ENCODE measurements around the gene IL1RL2.
A peak's percentile ranks its signal among the peaks of the same experiment; 100 is the strongest.

IL1RL2 gene

DNA sequence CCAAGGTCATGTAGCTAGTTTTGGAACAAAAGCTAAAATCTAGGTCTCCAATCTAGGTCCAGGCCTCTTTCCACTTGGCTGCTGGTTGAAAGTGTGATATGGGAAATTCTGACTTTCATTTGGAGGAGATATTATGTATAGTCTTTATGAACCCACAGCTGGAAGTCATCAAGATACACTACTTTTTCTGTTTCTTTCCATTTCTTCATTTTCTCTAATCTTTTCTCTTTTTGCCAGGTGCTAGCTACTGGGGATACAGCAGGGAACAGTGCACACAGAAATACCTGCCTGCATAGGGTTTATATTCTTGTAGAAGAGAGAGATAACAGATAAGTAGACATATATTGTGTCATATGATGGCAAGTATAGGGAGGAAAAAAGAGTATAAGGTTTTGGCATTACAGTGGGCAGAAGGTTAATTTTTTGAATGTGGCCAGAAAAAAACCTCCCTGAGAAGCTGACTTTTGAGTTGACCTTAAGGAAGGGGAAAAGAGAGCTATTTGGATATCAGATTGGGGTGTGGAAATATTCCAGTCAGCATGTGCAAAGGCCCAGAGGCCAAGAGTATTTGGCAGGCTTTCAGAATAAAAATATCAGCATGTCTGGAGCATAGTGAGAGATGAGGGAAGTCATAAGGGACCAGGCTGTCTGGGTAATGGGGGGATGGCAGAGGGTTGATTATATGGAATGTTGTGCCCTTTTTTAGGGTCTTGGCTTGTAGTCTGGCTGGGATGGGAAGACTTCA, 28.6 kb upstream of the IL1RL2 start:
- DNase-seq (ENCODE audit: low spot score): no peak

DNA sequence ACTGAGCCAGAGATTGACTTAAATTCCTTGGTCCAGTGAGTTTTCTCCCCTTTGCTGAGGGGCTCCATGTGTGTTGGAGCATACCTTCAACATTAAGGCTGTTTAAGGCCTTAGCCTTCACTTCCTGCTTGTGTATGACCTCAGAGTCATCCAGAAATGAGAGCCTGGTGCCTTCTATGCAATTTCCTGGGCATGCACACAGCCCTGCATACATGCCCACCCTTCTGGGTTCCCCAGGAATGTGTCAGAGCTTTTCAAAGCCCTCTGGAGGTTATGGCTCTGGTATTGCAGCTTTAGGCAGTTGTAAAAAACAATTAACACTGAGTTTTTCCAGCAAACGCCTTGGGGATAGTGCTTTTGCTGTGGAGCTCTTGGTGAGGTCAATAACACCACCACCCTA, 27.5 kb upstream of the IL1RL2 start:
- no peak for DNase-seq (ENCODE audit: low spot score)

DNA sequence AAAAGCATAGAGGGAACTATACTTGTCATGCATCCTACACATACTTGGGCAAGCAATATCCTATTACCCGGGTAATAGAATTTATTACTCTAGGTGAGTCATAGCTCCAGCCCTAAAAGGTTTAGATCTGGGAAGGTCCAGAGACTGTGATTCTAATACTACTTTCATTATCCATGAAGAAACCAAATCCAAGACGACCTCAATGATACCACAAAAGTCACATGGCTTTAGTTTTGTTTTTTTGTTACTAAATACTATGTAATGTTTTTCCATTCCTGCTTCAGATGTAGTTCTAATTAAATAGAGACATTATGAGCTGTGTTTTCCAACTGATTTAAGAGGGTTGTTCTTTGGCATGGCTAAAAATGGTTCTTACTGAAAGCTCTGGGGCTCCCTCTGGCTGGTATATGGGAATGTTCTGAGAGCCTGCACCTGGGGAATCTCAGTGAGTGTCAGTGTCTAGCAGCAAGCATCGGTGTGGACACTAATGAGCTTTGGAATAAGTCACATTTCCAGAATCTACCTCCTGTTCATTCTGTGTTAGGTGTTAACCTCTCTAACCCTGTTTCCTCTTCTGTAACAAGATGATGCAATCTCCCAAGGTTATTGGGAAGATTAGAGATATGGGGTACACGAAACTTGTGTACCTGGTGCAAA, 20.5 kb upstream of the IL1RL2 start:
- DNase-seq (ENCODE audit: low spot score): peak; percentile 43

- DNase-seq (ENCODE audit: low spot score): no peak
Observed at GRCh38 chr2:102168026-102168771, 18.6 kb upstream of the IL1RL2 start.

DNA sequence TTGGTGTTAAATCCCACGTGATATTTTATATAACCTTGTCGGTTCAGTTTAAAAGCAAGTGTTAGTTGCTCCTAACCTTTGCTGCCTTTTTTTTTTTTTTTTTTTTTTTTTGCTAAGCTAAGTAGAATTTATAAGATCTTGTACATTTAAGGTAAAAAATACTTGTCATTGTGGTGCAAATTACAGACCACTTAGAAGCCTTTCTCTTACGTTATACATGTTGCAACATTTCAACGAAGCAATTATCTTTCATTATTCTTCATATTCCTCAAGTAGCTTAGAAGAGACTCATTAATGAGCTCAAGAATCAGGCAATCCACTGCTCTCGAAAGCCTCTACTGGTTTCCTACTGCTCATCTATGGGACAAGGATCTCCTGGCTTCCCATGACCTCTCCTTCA, 14.9 kb upstream of the IL1RL2 start:
- no peak for DNase-seq (ENCODE audit: low spot score)

DNA sequence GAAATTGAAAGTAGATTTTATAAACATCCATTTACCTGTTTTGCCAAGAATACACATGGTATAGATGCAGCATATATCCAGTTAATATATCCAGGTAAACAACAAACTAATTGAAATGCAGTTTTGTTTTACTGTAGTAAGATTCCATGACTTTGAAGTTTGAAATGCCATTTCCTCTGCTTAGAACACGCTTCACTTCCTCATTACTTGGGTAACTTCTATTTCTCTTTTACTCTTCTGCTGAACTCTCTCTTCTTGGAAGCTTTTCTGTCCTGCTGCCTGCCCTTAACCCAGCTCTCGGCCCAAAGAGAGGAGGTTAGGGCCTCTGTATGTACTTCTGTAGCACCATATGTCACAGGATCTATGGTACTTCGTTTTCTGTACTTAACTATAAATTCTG, 14.1 kb upstream of the IL1RL2 start:
- no peak for DNase-seq (ENCODE audit: low spot score)

GRCh38 chr2:102176172-102176571, 10.7 kb upstream of the IL1RL2 start:
- DNase-seq (ENCODE audit: low spot score): no peak

GRCh38 chr2:102177814-102178478, 8.9 kb upstream of the IL1RL2 start:
- DNase-seq (ENCODE audit: low spot score): no peak

GRCh38 chr2:102179061-102179460, 7.8 kb upstream of the IL1RL2 start:
- no peak for DNase-seq (ENCODE audit: low spot score)

- no peak for DNase-seq (ENCODE audit: low spot score)
Observed at GRCh38 chr2:102179788-102180686, 6.8 kb upstream of the IL1RL2 start.

DNA sequence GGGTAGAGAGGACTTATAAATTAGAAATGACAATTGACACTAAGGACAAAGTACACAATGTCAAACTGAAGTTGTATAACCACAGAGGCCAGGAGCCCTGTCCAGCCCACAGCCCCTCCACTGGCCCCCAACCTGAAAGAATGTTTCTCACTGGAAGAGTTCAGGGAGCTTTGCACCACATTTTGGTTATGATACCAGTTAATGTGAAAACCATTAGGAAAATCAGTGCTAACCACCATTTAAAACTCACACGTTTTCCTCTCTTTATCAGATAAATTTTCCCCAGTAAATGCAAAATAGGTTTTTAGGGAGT, 6.2 kb upstream of the IL1RL2 start:
- DNase-seq (ENCODE audit: low spot score): no peak

GRCh38 chr2:102181376-102181775, 5.4 kb upstream of the IL1RL2 start:
- DNase-seq (ENCODE audit: low spot score): no peak

DNA sequence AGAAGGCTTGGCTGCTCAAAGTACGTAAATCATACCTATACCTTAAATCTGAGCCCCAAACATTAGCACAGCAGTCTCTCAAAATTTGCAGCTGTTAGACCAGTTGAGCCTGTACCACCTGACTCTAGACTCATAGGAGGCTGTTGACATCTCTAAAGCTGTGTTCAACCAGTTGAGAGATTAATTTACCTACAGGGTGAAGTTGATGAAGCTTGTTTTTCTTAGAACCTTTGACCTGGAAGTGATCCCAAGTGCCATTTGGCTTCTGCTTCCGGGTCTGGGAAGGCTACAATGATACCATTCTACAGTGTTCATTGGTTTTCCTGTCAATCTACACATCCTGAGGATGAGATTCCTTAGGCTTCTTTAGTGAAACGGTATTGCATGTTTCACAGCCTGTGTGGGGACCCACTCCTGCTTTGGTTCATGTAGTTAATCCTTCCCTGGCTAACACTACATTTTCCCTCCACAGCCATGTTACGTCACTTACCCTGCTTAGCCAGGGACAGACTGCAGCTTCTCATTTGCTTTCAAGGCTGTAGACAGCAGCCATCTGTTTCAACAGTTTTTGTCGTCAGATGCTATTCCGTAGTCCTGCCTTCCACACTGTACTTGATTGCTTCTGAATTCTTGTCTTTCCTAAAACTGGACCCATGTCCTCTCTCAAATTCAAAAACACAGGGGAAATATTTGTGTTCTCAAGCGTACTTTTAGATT, 4.7 kb upstream of the IL1RL2 start:
- DNase-seq (ENCODE audit: low spot score): no peak

GRCh38 chr2:102184018-102184417, 2.8 kb upstream of the IL1RL2 start:
- no peak for DNase-seq (ENCODE audit: low spot score)

DNA sequence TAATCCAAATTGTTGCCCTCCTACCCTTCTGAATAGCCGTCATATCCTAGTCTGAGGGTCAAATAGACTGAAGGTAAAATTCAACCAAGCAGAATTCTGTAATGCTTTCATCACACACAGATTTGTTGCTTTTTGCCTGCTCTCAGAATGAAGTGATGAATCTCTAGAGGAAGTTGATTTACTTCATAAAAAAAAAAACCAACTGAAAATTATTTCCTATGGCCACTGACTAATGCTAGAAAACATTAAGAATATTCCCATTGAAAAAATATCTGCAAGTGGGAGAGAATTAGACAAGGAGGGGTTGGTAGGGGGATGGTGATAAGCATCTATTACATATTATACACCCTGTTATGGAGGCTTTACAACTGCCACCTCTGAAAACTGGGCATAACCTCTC, 2.3 kb upstream of the IL1RL2 start:
- DNase-seq (ENCODE audit: low spot score): no peak

DNA sequence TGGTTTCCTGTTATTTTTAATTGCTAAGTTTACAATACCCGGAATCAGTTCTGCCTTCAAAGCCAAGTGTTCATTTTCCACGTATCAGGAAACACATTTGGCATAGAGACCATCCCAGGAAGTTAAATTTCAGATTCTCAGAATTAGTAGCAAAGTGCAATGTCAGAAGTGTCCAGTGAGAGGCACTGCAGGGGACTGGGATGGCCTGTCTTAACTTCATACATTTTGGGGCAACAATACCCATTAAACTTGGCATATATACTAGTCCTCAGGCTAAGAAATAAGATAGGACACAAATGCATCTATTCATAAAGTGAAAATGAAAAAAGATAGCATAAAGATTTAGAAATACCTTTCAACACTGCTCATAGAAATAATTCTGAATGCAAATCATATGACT, 1.5 kb upstream of the IL1RL2 start:
- peak; percentile 11 for DNase-seq (ENCODE audit: low spot score)

DNA sequence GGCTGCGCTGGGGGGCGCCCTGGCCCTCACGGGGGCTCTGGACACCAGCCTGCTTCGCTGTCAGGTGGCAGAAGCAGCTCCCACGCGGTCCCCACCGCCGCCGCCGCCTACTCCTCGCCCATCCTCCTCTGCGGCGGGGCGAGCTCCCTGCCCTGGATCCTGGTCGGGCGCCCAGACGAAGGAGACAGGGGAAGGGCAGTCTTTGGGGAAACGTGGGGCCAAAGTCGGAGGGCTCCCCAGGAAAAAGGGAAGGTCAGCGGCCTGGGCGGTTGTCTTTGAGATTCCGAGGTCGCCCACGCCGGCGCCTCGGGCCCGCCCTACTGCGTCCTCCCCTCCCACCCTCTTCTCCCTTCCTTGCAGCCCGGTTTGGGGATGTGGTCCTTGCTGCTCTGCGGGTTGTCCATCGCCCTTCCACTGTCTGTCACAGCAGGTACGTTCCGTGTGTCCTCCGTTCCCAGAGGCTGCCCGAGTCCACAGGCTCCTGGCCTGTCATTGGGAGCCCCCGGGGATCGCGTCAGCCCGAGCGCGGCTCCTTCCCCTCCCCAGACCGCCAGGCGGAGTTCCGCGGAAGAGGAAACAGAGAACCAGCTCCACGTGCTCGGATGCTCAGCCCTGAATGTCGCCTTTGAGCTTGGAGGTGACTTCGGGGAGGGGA, 800 bp downstream of the IL1RL2 start:
- peak; percentile 17 for DNase-seq (ENCODE audit: low spot score)

- DNase-seq (ENCODE audit: low spot score): no peak
Observed at GRCh38 chr2:102190430-102191107, 3.7 kb downstream of the IL1RL2 start.

- DNase-seq (ENCODE audit: low spot score): no peak
Observed at GRCh38 chr2:102191501-102191900, 4.7 kb downstream of the IL1RL2 start.

DNA sequence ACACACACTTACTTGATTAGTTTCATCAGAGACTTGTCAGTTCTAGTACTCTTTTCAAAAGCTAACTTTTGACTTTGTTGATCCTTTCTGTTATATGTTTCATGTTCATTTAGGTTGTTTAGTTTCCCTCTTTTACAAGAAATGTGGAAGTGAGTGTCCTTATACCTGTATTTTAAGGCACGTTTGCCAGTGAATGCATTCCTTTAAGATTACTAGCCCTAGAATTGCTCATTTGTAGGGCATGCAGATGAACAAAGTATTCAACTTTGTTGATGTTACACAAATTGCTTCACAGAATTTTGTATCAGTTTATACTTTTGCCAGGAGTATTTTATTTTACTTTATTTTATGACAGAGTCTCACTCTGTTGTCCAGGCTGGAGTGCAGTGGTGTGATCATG, 6.3 kb downstream of the IL1RL2 start:
- DNase-seq (ENCODE audit: low spot score): no peak
